Fibroblast of pulmonary artery (primary cell): ENCODE data around the gene GUCD1.
"Not testable (repeated sequence)": the region's sequence is repeated elsewhere in the genome, so short reads cannot be mapped to it uniquely, and the experiment has no call there.

Source experiments
- DNase-seq: peaks from one replicate; pipeline ENCODE4 v3.0.0-alpha.2; 2010; ENCODE audit warnings: low read depth
- H3K4me3 ChIP-seq: replicated peaks from 2 replicates; pipeline ENCODE4 v1.5.1; 2011; ENCODE audit warnings: low read depth, mild to moderate bottlenecking, control low read depth, low read length, moderate library complexity
- CTCF ChIP-seq: IDR thresholded peaks from 2 replicates; pipeline ENCODE4 v1.5.1; 2011; ENCODE audit warnings: mild to moderate bottlenecking, control low read depth, low read length, inconsistent platforms; ENCODE audit errors: missing control alignments

The GUCD1 gene

GRCh38 chr22:24595863-24596262 lies 40.9 kb upstream of the GUCD1 start:
- DNase-seq = no peak
- no peak overlapping the region for H3K4me3 ChIP-seq

GRCh38 chr22:24595228-24595627 lies 40.3 kb upstream of the GUCD1 start:
- no peak for DNase-seq
- TF ChIP-seq CTCF = no peak

More at GRCh38 chr22:24595863-24596262, 40.9 kb upstream of the GUCD1 start:
- no peak for TF ChIP-seq CTCF

GRCh38 chr22:24594569-24595120 lies 39.7 kb upstream of the GUCD1 start:
- no peak for DNase-seq
- H3K4me3 ChIP-seq = no peak overlapping the region

More at GRCh38 chr22:24595228-24595627, 40.3 kb upstream of the GUCD1 start:
- H3K4me3 ChIP-seq = no peak overlapping the region

GRCh38 chr22:24593836-24594568 lies 39.1 kb upstream of the GUCD1 start:
- TF ChIP-seq CTCF = no peak
- DNase-seq = no peak
- H3K4me3 ChIP-seq = no peak overlapping the region

More at GRCh38 chr22:24594569-24595120, 39.7 kb upstream of the GUCD1 start:
- no peak for TF ChIP-seq CTCF

GRCh38 chr22:24593559-24593835 lies 38.6 kb upstream of the GUCD1 start:
- DNase-seq = not testable (repeated sequence)

GRCh38 chr22:24592851-24593558 lies 38.1 kb upstream of the GUCD1 start, which contains the start of gene LRRC75B:
LRRC75B (minus strand) TSS chr22:24593073; CDS start chr22:24593039, 34 bp downstream.
- no peak for TF ChIP-seq CTCF
- peak within 1 kb of the TSS; percentile 62 for H3K4me3 ChIP-seq
- DNase-seq = peak; percentile 87

More at GRCh38 chr22:24593559-24593835, 38.6 kb upstream of the GUCD1 start:
- H3K4me3 ChIP-seq = peak overlapping the region; percentile 62

GRCh38 chr22:24592058-24592850 lies 37.3 kb upstream of the GUCD1 start:
- H3K4me3 ChIP-seq = peak overlapping the region; percentile 62
- DNase-seq = no peak

More at GRCh38 chr22:24592058-24592850, 37.3 kb upstream of the GUCD1 start:
- TF ChIP-seq CTCF = no peak
